ENCODE data around the gene ADAMTSL1.

The ADAMTSL1 gene

GRCh38 chr9:18707061-18707461 lies 233.1 kb downstream of the ADAMTSL1 start:
- DNase-seq = no peak

DNA sequence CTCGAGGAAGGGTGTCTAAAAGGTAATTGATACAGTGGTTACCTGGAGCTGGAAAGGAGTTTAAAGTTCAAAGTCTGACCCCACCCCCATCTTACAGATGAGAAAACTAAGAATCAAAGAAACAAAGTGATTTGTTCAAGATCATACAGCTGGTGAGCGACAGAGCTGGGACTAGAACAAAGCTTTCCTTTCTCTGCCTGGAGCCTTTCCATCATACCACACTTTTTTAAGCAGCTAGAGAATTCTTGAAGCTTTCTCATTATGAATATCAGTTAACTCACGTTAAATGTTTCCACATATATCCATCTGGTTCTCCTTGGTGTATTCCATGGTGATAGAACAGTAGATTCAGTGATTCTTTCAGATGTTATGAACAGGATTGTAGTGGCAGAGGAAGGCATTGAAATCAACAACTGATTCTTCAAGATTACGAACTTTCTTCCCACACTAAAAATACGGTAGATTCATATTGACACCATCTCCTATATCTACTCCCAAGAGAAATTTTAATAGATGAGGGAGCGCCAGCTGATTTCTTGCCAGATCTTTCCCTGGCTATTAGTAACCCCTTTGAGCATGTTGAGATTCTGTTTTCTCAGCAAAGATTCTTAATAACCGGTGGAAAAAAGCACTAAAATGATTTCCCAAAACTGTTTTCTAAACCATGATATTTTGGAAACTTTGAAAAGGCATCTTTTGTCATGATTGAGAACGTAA lies 233.7 kb downstream of the ADAMTSL1 start:
- no peak for DNase-seq

DNA sequence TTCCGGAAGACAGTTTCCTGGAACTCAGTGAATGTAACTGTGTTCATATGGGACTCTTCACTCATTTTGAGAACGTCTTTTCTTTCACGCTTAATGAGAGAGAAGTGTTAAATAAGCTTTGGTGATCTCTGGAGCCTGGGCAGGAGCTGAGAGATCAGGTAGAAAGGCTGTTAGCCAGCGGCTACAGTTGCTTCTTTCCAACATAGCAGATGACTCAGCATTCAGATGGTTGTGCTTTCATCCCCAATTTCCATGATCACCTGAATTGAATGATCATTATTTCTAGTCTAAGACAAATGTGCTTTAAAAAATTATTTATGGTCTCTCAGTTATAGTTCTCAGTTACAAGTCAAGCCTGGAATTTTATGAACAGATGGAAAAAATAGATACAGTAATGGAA lies 234.5 kb downstream of the ADAMTSL1 start:
- DNase-seq = no peak

DNA sequence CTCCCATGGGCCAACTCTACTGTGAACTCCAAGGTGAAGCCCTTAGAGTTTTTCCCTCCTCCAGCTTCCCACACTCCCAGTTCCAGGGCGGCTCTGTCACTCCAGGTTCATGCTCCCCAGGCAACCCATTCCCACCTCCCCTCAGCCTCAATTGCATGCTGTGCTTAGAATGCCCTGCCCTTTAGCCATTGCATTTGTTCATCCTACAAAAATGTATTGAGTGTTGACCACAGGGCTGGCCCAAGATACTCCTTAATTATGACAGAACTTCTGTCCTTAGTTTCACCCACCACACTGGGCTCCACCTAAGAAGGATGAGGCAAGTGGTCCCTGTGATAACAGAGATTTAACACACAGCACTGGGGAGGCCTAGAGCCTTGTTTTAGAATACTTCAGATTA lies 236.1 kb downstream of the ADAMTSL1 start:
- no peak for DNase-seq

DNA sequence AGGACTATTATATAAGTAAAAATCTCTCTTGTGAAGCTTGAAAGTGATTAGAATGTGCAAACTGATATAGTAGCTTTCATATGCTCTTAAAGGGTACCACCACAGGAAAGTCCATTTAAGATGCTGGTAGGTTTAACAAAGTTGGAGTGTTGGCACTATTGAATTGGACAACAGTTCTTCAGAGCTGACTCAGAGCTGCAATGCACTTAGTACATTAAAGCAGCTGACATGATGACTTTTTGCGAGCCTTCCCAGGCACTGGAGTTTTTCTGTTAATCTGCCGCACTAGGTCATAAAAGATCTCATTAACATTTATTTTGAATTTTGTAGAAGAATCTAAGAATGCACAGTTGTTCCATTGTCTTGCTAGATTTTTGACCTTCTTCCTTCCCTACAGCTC lies 243.8 kb downstream of the ADAMTSL1 start:
- DNase-seq = no peak

- no peak for DNase-seq
Measured at GRCh38 chr9:18718393-18718792, 244.4 kb downstream of the ADAMTSL1 start.

GRCh38 chr9:18718932-18719331 lies 245.0 kb downstream of the ADAMTSL1 start:
- no peak for DNase-seq

- DNase-seq = no peak
Measured at GRCh38 chr9:18720691-18721090, 246.7 kb downstream of the ADAMTSL1 start.

DNA sequence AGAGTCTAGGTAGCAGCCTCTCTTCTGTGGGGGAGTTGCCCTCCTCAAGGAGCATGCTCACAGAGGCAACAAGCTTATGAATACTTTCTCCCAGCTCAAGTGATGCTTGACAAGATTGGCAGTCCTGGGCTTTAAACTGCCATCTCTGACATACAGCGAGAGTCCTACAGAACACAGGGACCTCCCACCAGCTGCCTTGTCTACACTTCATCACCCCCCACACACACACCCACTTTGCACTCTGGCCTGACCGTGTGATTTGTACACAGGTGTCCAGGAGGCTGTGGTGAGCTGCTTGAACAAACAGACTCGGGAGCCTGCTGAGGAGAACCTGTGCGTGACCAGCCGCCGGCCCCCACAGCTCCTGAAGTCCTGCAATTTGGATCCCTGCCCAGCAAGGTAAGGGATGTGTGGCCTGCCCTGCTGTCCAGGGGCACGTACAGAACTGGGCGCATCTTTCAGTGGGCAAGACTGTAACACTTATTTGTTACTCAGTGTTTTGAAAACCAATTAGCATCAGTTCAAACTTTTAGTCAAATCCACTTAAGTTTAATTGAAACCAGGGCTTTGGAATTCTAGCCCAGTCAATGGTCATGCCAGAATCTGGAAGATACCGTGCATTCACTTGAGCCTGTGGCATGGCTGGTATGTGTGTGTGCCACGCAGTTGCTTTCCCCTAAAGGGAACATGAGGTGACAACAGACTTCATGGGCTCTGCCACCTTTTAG lies 247.5 kb downstream of the ADAMTSL1 start:
- DNase-seq = no peak

- no peak for DNase-seq
Measured at GRCh38 chr9:18721995-18722310, 248.0 kb downstream of the ADAMTSL1 start.

- DNase-seq = no peak
Measured at GRCh38 chr9:18722882-18723281, 248.9 kb downstream of the ADAMTSL1 start.

DNA sequence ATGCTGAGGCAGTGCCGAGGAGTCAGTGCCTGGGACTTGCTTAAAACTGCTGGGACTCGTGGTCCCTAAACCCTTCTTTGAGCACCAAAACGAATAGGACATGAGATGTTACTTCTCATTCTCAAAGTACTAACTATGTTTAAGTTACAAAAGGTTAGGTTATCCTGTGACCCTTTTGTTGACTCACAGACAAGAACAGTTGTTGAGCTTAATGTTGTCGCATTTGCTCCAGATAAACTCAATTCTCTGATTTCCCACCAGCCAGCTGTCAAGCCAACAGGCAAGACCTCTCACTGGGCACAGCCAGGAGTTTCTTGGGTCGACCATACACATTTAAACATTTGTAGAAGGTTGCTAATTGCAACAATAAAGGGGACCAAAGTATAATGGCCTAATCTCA lies 249.4 kb downstream of the ADAMTSL1 start:
- no peak for DNase-seq

DNA sequence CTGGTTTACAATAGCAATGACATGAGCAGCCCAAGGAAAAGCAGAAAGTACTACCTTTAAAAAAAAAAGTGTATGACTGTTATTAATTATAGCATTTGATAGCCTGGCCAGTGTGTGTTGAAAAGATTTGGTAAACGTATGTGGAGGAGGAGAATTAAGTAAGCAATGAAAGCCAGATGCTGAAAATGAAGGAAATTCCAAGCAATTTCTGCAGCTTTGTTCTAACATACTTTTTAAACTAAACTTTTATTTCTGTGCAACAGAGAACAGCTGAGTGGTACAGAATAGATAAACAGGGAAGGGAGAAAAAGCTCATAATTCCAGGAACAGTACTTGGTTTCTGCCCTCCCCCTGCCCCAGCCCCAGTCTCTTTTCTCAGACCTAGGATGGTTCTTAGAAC lies 252.6 kb downstream of the ADAMTSL1 start:
- no peak for DNase-seq

- DNase-seq = no peak
Measured at GRCh38 chr9:18727904-18728303, 254.0 kb downstream of the ADAMTSL1 start.

DNA sequence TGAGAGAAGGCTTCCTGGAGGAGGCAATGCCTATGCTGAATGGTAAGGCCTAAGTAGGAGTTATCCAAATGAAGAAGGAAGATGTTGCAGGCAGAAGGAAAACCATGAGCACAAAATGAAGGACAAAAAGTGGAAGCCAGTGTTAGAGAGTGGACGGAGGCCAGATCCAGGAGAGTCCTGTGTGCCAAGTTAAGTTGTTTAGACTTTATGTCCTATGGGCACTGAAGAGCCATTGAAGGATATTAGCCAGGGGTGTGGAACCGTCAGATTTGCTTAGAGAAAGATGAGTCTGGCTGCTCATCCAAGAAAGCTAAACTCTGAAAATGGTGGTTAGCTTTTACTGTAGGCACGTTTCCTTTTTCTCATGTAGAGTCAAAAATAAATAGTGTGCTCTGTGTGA lies 254.7 kb downstream of the ADAMTSL1 start:
- no peak for DNase-seq

DNA sequence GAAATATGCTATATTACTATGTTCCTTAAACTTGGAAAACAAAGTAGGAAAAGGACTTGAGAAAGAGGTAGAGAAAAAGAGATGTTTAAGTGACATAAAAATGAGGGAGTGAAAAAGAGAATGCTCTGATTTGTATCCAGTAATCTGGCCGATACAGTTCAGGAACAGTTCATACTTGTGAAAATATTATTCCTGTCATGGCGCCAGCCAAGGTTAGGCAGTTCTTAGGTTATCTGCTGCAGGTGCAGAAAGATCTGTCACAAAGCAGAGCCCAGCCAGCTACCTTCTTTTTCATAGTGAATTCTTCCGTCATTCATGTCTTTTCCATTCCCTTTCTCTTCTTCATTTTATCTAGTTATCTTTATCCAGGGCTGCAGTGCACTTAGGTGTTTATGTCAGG lies 256.3 kb downstream of the ADAMTSL1 start:
- DNase-seq = no peak

GRCh38 chr9:18739127-18739526 lies 265.2 kb downstream of the ADAMTSL1 start:
- no peak for DNase-seq

DNA sequence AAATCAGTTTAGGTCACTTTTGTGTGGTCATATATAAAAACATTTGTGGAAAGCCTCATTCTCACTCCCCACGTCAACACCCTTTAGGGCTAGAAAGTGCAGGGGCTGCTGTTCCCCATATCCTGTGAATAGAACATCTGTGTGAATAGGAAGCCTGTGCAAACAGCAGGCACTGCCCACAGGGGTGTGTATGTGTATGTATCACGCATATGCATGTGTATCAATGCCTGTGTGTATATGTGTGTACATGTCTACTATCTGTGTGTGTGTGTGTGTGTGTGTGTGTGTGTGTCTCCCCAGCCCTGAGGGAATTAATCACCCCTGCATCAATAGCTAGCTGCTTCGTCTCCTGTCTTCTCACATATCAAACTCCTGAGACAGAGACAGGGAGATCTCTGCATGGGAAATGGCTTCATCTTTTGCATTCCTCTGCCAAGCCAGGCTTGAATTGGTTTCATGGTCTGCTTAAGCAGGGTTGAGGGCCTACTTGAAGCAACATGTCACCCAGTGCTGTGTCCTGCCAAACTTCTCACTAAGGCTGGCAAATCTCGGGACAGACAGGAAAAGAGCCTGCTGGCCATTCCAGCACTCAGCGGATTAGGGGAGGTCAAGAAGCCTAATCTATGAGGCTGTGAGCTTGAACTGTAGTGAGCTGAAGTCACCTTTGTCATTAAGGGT lies 265.8 kb downstream of the ADAMTSL1 start:
- DNase-seq = no peak

GRCh38 chr9:18741359-18741758 lies 267.4 kb downstream of the ADAMTSL1 start:
- DNase-seq = no peak

- DNase-seq = no peak
Measured at GRCh38 chr9:18741945-18742344, 268.0 kb downstream of the ADAMTSL1 start.

DNA sequence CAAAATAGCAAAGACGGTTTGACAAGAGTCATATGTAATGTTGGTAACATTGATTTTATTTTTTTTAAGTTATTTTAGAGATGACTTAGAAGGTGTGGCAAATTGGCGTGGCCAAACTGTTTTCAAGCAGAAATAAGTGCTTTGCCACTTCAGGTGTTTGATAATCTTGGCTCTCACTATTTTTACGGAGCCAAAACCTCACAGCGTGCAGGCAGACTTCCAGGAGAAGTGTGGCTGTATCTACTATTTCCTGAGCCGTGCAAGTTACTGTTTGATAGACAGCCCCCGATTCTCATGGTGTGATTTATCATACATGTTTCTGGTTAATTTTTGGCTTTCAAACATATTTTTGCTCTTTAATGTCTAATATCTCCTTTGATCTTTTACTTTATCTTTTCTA lies 269.5 kb downstream of the ADAMTSL1 start:
- DNase-seq = no peak

GRCh38 chr9:18743971-18744370 lies 270.0 kb downstream of the ADAMTSL1 start:
- DNase-seq = no peak

- DNase-seq = no peak
Measured at GRCh38 chr9:18745710-18746109, 271.8 kb downstream of the ADAMTSL1 start.

DNA sequence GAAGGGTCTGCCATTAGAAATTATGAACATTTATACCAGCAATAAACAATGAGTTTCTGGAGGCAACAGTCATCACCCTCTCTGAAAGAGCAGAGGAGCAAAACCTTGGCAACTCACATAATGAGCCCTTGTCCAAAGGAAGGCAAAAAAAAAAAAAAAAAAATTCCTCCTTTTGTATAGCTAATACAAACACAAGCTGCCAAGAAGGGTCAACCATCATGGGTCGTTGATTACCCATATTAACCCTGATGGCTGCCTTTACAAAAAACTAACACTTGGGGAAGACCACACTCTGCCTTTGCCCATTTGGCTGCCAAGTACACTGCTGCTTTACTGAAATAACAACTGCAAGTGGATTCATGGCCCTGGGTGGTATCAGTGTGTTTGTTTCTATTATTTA lies 272.7 kb downstream of the ADAMTSL1 start:
- no peak for DNase-seq
